Activated CD8-positive, alpha-beta memory T cell treated with anti-CD3 and anti-CD28 coated beads, Interleukin-2, amount 50 U/mL, for 1 hour (primary cell): ENCODE data around the gene EXOC5.

ENCODE experiments used
- DNase-seq: peaks from one replicate; pipeline ENCODE4 v3.0.0-alpha.2; 2020; ENCODE audit errors: extremely low read depth

Gene EXOC5

GRCh38 chr14:57169901-57170300 is 98.8 kb downstream of the EXOC5 start:
- DNase-seq, result no peak

GRCh38 chr14:57168138-57168679 is 100.5 kb downstream of the EXOC5 start:
- no peak for DNase-seq

GRCh38 chr14:57161583-57162234 is 107.0 kb downstream of the EXOC5 start:
- DNase-seq, result no peak

- no peak for DNase-seq
Observed at GRCh38 chr14:57160333-57160732, 108.4 kb downstream of the EXOC5 start.

- no peak for DNase-seq
Observed at GRCh38 chr14:57153286-57153685, 115.4 kb downstream of the EXOC5 start.
